ENCODE data around the gene SPRED2. TPM values are rescaled to one million over a fixed set of nuclear protein-coding genes. Genes with fewer than 3 reads are reported as not detected.

The SPRED2 gene
- total and polyA plus RNA-seq, 4 donors = 6.7 to 7.5 (median 7.1) TPM

GRCh38 chr2:65438137-65438899 lies 5.9 kb upstream of the SPRED2 start:
- 92% methylated on average over 2 of the region's 2 CpGs for WGBS
- no peaks in the 10 kb centered on the region for H3K9me3 ChIP-seq (ENCODE audit: control insufficient read depth in 4 of 4, low read length in 3 of 4)
- no peak overlapping the region for H3K27ac ChIP-seq (ENCODE audit: low read depth in 1 of 2, low read length in 2 of 2)
- TF ChIP-seq FOXA2 (IDR thresholded peaks at IDR 0.05) (no peak), RXRA (IDR thresholded peaks at IDR 0.05) (no peak), FOXA1 (IDR thresholded peaks at IDR 0.05) (no peak), ZBTB33 (IDR thresholded peaks at IDR 0.05) (no peak), JUND (IDR thresholded peaks at IDR 0.05) (no peak), EGR1 (IDR thresholded peaks at IDR 0.05; ENCODE audit: low read depth in 2 of 2) (no peak), YY1 (IDR thresholded peaks at IDR 0.05) (no peak), GABPA (IDR thresholded peaks at IDR 0.05 in 1 of 2, conservative IDR thresholded peaks at IDR 0.05 in 1 of 2) (no peak), TAF1 (conservative IDR thresholded peaks at IDR 0.05) (no peak)
- TF ChIP-seq, protein P1, sequence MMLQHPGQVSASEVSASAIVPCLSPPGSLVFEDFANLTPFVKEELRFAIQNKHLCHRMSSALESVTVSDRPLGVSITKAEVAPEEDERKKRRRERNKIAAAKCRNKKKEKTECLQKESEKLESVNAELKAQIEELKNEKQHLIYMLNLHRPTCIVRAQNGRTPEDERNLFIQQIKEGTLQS (IDR thresholded peaks at IDR 0.05) = no peak
- no peaks in the 10 kb centered on the region for H3K36me3 ChIP-seq (ENCODE audit: control insufficient read depth in 4 of 4, insufficient read depth in 3 of 4, low read depth in 1 of 4, low read length in 3 of 4)
- H3K9ac ChIP-seq (ENCODE audit: low read depth in 1 of 2, low read length in 2 of 2) = no peak overlapping the region
- no peak for DNase-seq (ENCODE audit: low spot score)
- peaks cover 3 to 14% (median 8%) of the 10 kb centered on the region in 4 donors for H3K4me1 ChIP-seq (ENCODE audit: control insufficient read depth in 4 of 4, insufficient read depth in 4 of 4, low read length in 3 of 4)
- no peaks in the 10 kb centered on the region for H3K27me3 ChIP-seq (ENCODE audit: control insufficient read depth in 4 of 4, insufficient read depth in 4 of 4, low read length in 3 of 4)
- no peak overlapping the region for H3K4me3 ChIP-seq (ENCODE audit: low read depth in 1 of 3, low read length in 3 of 3)

DNA sequence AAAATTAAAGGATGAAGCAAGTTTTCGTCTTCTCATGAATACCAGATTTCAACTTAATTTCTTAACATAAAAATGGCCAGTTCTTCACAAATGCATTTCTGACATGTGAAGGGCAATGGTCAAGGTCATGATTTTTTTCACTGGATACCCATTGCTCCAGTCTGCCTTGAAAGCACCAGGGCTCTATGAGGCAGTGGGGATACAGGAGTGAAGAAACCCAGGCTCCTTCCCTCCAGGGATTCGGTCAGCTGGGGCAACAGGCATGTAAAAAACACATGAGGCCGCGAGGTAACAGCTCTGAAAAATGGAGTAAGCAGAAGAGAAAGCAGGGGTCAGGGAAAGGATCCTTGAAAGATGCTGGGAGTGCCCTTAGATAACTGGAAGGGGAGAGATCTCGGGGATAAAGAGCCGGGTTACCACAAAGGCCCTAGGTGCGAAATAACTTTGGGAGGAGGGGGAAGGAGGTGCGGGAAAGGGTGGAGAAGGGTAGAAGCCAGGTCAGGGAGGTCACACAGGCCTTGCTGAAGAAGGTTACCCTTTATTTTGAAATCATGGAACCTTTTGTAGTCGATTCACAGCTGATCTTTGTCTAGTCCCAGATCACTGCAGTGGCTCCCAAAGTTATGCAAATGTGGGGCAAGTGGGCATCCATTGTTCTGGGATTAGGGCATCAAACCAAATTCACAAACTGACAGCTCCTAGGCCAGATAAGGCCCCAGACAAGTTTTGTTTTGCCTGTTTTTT lies 5.2 kb upstream of the SPRED2 start:
- no peak for DNase-seq (ENCODE audit: low spot score)
- 92% methylated on average over 9 of the region's 9 CpGs for WGBS
- peak in 1 of 2 donors; percentile 7 for TF ChIP-seq HNF4A (conservative IDR thresholded peaks at IDR 0.05)
- no peak for TF ChIP-seq JUND (IDR thresholded peaks at IDR 0.05)
- TF ChIP-seq TAF1 (conservative IDR thresholded peaks at IDR 0.05) = no peak
- TF ChIP-seq CTCF (IDR thresholded peaks at IDR 0.05; ENCODE audit: low read depth, low read length, missing input control) = no peak
- Histone ChIP-seq H3K4me1 (ENCODE audit: control insufficient read depth in 4 of 4, insufficient read depth in 4 of 4, low read length in 3 of 4) (peaks cover 3 to 14% (median 8%) of the 10 kb centered on the region in 4 donors), H3K4me3 (ENCODE audit: low read depth in 1 of 3, low read length in 3 of 3) (peak overlapping the region in 2 of 3 donors; percentile 71 to 77), H3K27me3 (ENCODE audit: control insufficient read depth in 4 of 4, insufficient read depth in 4 of 4, low read length in 3 of 4) (no peaks in the 10 kb centered on the region), H3K27ac (ENCODE audit: low read depth in 1 of 2, low read length in 2 of 2) (peak overlapping the region; percentile 97 to 98), H3K9me3 (ENCODE audit: control insufficient read depth in 4 of 4, low read length in 3 of 4) (no peaks in the 10 kb centered on the region), H3K9ac (ENCODE audit: low read depth in 1 of 2, low read length in 2 of 2) (peak overlapping the region; percentile 51 to 85), H3K36me3 (ENCODE audit: control insufficient read depth in 4 of 4, insufficient read depth in 3 of 4, low read depth in 1 of 4, low read length in 3 of 4) (no peaks in the 10 kb centered on the region)
